SK-N-SH (cell line): ENCODE data around the gene HSPA12A. TPM values are rescaled to one million over a fixed set of nuclear protein-coding genes. Genes with fewer than 3 reads are reported as not detected.

ENCODE experiments used
- CTCF ChIA-PET: fragments of 300-600, 350-600 bp; formaldehyde crosslinking; extraction: SDS; loops from one replicate; lab custom pipeline; 2021; lab: Yijun Ruan, JAX
- POLR2A ChIA-PET: fragments of 350-600 bp; sonication (Branson Sonifier 250); formaldehyde crosslinking; extraction: SDS; loops from one replicate; lab custom pipeline; 2020; ENCODE audit warnings: antibody characterized with exemption, inconsistent platforms; lab: Yijun Ruan, JAX
- DNase-seq: peaks from one replicate; pipeline ENCODE4 v3.0.0; 2012
- H2AFZ ChIP-seq: fragments of 200-600 bp; sonication (generic); 2 replicates; pipeline ENCODE4 v1.8.1; 2016; ENCODE audit warnings: antibody characterized with exemption, mild to moderate bottlenecking, low read depth
- H3F3A ChIP-seq: fragments of 200-600 bp; sonication (generic); replicated peaks from 2 replicates; pipeline ENCODE3; 2016; ENCODE audit warnings: antibody characterized with exemption, mild to moderate bottlenecking; ENCODE audit not compliant: insufficient read depth
- H3K27ac ChIP-seq, 2 experiments: fragments of 200-500 bp in 1 of 2; fragments of 200-600 bp in 1 of 2; sonication (Bioruptor generic) in 1 of 2; sonication (generic), shearing (Covaris generic) in 1 of 2; 2 replicates each; pipeline versions ENCODE4 v1.5.1 to v1.6.1; 2014 to 2016; ENCODE audit warnings: low read depth in 2 of 2, inconsistent platforms in 1 of 2, low read length in 1 of 2, mild to moderate bottlenecking in 1 of 2, mixed read lengths in 1 of 2
- H3K27me3 ChIP-seq: fragments of 200-600 bp; sonication (generic), shearing (Covaris generic); 2 replicates; pipeline ENCODE4 v1.6.1; 2016; ENCODE audit warnings: mixed run types; ENCODE audit not compliant: insufficient read depth
- H3K36me3 ChIP-seq, 2 experiments: fragments of 200-500 bp in 1 of 2; fragments of 200-600 bp in 1 of 2; sonication (Bioruptor generic) in 1 of 2; sonication (generic) in 1 of 2; replicated peaks in 1 of 2; 2 replicates each; pipeline versions ENCODE3 to v1.5.1; 2014 to 2016; ENCODE audit warnings: low read length in 1 of 2, mild to moderate bottlenecking in 1 of 2; ENCODE audit not compliant: insufficient read depth in 2 of 2, control insufficient read depth in 1 of 2
- H3K4me1 ChIP-seq, 2 experiments: fragments of 200-500 bp in 1 of 2; fragments of 200-600 bp in 1 of 2; sonication (Bioruptor generic) in 1 of 2; sonication (generic), shearing (Covaris generic) in 1 of 2; 2 replicates each; pipeline versions ENCODE4 v1.5.1 to v1.6.1; 2014 to 2016; ENCODE audit warnings: low read depth in 1 of 2, low read length in 1 of 2, mixed run types in 1 of 2; ENCODE audit not compliant: insufficient read depth in 2 of 2, control insufficient read depth in 1 of 2
- H3K4me2 ChIP-seq: fragments of 200-600 bp; sonication (generic), shearing (Covaris generic); 2 replicates; pipeline ENCODE4 v1.6.1; 2017; ENCODE audit warnings: mixed run types
- H3K4me3 ChIP-seq, 2 experiments: fragments of 200-500 bp in 1 of 2; fragments of 200-600 bp in 1 of 2; sonication (Bioruptor generic) in 1 of 2; sonication (generic), shearing (Covaris generic) in 1 of 2; 2 replicates each; pipeline versions ENCODE4 v1.5.1 to v1.8.1; 2014 to 2016; ENCODE audit warnings: low read depth in 2 of 2, inconsistent platforms in 1 of 2, low read length in 1 of 2, mild to moderate bottlenecking in 1 of 2, mixed read lengths in 1 of 2, moderate library complexity in 1 of 2
- H3K79me2 ChIP-seq: fragments of 200-600 bp; sonication (generic); 2 replicates; pipeline ENCODE4 v1.8.1; 2017; ENCODE audit warnings: mild to moderate bottlenecking; ENCODE audit not compliant: insufficient read depth
- H3K9ac ChIP-seq: fragments of 200-600 bp; sonication (generic); 2 replicates; pipeline ENCODE4 v1.6.1; 2017; ENCODE audit warnings: mixed run types
- H3K9me2 ChIP-seq: fragments of 200-600 bp; sonication (generic); 2 replicates; pipeline ENCODE4 v1.6.1; 2017; ENCODE audit warnings: mixed run types
- H3K9me3 ChIP-seq: fragments of 200-600 bp; sonication (generic); 2 replicates; pipeline ENCODE4 v1.6.1; 2017; ENCODE audit warnings: mixed run types, mild to moderate bottlenecking, moderate library complexity
- H4K20me1 ChIP-seq: fragments of 200-600 bp; sonication (generic); 2 replicates; pipeline ENCODE4 v1.6.1; 2017; ENCODE audit warnings: mild to moderate bottlenecking, mixed run types; ENCODE audit not compliant: insufficient read depth
- CHD2 ChIP-seq: fragments of 150-350 bp; IDR thresholded peaks from 2 replicates; pipeline ENCODE4 v1.6.1; 2018; ENCODE audit warnings: low read length; ENCODE audit not compliant: partially characterized antibody
- CTCF ChIP-seq: fragments of 200-600 bp; sonication (generic); IDR thresholded peaks from 2 replicates; pipeline ENCODE4 v1.6.1; 2017; ENCODE audit warnings: antibody characterized with exemption, mild to moderate bottlenecking, moderate library complexity
- EP300 ChIP-seq, 2 experiments: IDR thresholded peaks; 2 replicates each; pipeline versions ENCODE4 v1.4.0 to v1.6.1; 2012; ENCODE audit warnings: borderline replicate concordance in 1 of 2, low read depth in 1 of 2, low read length in 1 of 2
- FOSL2 ChIP-seq: IDR thresholded peaks from 2 replicates; pipeline ENCODE4 v1.4.0; 2012; ENCODE audit warnings: low read depth, mild to moderate bottlenecking, moderate library complexity, borderline replicate concordance
- GABPA ChIP-seq: IDR thresholded peaks from 2 replicates; pipeline ENCODE4 v1.4.0; 2012; ENCODE audit warnings: low read depth, mild to moderate bottlenecking
- GATA2 ChIP-seq: sonication (generic); formaldehyde crosslinking; IDR thresholded peaks from 2 replicates; pipeline ENCODE4 v1.5.0; 2020; ENCODE audit warnings: mild to moderate bottlenecking, missing genetic modification reagents
- MEF2A ChIP-seq: IDR thresholded peaks from 2 replicates; pipeline ENCODE4 v1.4.0; 2012; ENCODE audit warnings: low read depth, borderline replicate concordance
- NFIC ChIP-seq: IDR thresholded peaks from 2 replicates; pipeline ENCODE4 v1.4.0; 2012; ENCODE audit warnings: borderline replicate concordance
- POLR2AphosphoS5 ChIP-seq: IDR thresholded peaks from 2 replicates; pipeline ENCODE4 v1.6.1; 2012; ENCODE audit warnings: low read depth, low read length
- RCOR1 ChIP-seq: fragments of 150-350 bp; IDR thresholded peaks from 2 replicates; pipeline ENCODE4 v1.6.1; 2017; ENCODE audit warnings: antibody characterized with exemption, low read length
- SIN3A ChIP-seq: IDR thresholded peaks from 2 replicates; pipeline ENCODE4 v1.6.1; 2012; ENCODE audit warnings: low read depth, mild to moderate bottlenecking, low read length, moderate library complexity, borderline replicate concordance
- TCF12 ChIP-seq: IDR thresholded peaks from 2 replicates; pipeline ENCODE4 v1.4.0; 2012
- WGBS: methylation state at CpG from one replicate; pipeline ENCODE4 v1.1.6; 2017; ENCODE audit warnings: low lambda C conversion rate; 5-methylcytosine and 5-hydroxymethylcytosine counted together
- polyA plus RNA-seq, 3 experiments: library from polyadenylated mRNA; depleted of rRNA; stranded (reverse); fragments of >200 nt; gene quantifications; 2 replicates each; pipeline ENCODE4 v1.2.3, GENCODE V29; 2012

HSPA12A gene
- polyA plus RNA-seq, 1 of the 3 experiments (the other 2 are of a cell fraction), result 2.9 TPM

- Histone ChIP-seq H3K9me3 (no peaks in the 10 kb centered on the region), H3K79me2 (no peaks in the 10 kb centered on the region), H3K9ac (no peak overlapping the region), H3K27ac (no peak overlapping the region), H3K4me1 (peaks cover 4 to 5% of the 10 kb centered on the region in 2 experiments; a peak in 2 of 4 replicates), H3K4me2 (no peak overlapping the region)
- POLR2A ChIA-PET, result no interaction called here
- TF ChIP-seq FOSL2 (no peak), RCOR1 (no peak), CHD2 (no peak)
- TF ChIP-seq, all 33 proteins: peak for 0
- CTCF ChIA-PET, result interaction anchor here (0.8 to 6.3 kb wide), 3 partner anchors 112 to 491 kb away, joined by 3 to 46 read pairs (median 3); no protein-coding TSS in a partner anchor
- H3F3A ChIP-seq, result no peaks in the 10 kb centered on the region
- H3K36me3 ChIP-seq, result no peaks in the 10 kb centered on the region
- H2AFZ ChIP-seq, result no peak overlapping the region
- H3K9me2 ChIP-seq, result no peaks in the 10 kb centered on the region
- H3K4me3 ChIP-seq, result no peak overlapping the region
- H3K27me3 ChIP-seq, result no peaks in the 10 kb centered on the region
- WGBS, result 70% methylated on average over 8 of the region's 8 CpGs
- H4K20me1 ChIP-seq, result no peaks in the 10 kb centered on the region
- no peak for DNase-seq
Observed at GRCh38 chr10:116676633-116677032, 65.7 kb downstream of the HSPA12A start.

GRCh38 chr10:116676118-116676517 lies 66.2 kb downstream of the HSPA12A start:
- WGBS, result 76% methylated on average over 4 of the region's 11 CpGs
- Histone ChIP-seq H3K9ac (no peak overlapping the region), H3K4me1 (peaks cover 4 to 9% of the 10 kb centered on the region in 2 experiments; a peak in 2 of 4 replicates), H3K4me2 (no peak overlapping the region), H3K9me3 (no peaks in the 10 kb centered on the region), H3K4me3 (no peak overlapping the region), H3K79me2 (no peaks in the 10 kb centered on the region), H4K20me1 (no peaks in the 10 kb centered on the region), H3K36me3 (no peaks in the 10 kb centered on the region), H3K9me2 (no peaks in the 10 kb centered on the region), H3F3A (no peaks in the 10 kb centered on the region), H3K27me3 (no peaks in the 10 kb centered on the region), H2AFZ (no peak overlapping the region)
- ChIA-PET CTCF (interaction anchor here (0.6 to 6.3 kb wide), 4 partner anchors 62 to 1297 kb away, joined by 3 to 46 read pairs (median 3); no protein-coding TSS in a partner anchor), POLR2A (no interaction called here)
- DNase-seq, result no peak
- TF ChIP-seq TCF12, result no peak
- TF ChIP-seq SIN3A, result no peak
- TF ChIP-seq CTCF, result no peak
- TF ChIP-seq NFIC, result no peak
- no peak for TF ChIP-seq MEF2A
- no peak for TF ChIP-seq GABPA
- no peak for TF ChIP-seq EP300 (IDR thresholded peaks at IDR 0.05; ENCODE audit: borderline replicate concordance in 1 of 2, low read depth in 1 of 2, low read length in 1 of 2)
- TF ChIP-seq GATA2, result no peak
- TF ChIP-seq POLR2AphosphoS5, result no peak
- TF ChIP-seq, all 33 proteins: peak for 0
- no peak overlapping the region for H3K27ac ChIP-seq
